Astrocyte (in vitro differentiated cells and primary cell): Measurements from ENCODE around the gene RALY.

ENCODE experiments used
- EZH2 ChIP-seq: IDR thresholded peaks from 2 replicates; pipeline ENCODE4 v1.6.1; 2012; ENCODE audit warnings: mild to moderate bottlenecking, low read length, inconsistent platforms; ENCODE audit not compliant: insufficient read depth
- TF ChIP-seq, protein P1 (sequence below): IDR thresholded peaks from 2 replicates; pipeline ENCODE4 v1.5.1; 2011; ENCODE audit warnings: low read depth, mild to moderate bottlenecking, inconsistent platforms, low read length, moderate library complexity; ENCODE audit not compliant: insufficient read depth

DNA sequence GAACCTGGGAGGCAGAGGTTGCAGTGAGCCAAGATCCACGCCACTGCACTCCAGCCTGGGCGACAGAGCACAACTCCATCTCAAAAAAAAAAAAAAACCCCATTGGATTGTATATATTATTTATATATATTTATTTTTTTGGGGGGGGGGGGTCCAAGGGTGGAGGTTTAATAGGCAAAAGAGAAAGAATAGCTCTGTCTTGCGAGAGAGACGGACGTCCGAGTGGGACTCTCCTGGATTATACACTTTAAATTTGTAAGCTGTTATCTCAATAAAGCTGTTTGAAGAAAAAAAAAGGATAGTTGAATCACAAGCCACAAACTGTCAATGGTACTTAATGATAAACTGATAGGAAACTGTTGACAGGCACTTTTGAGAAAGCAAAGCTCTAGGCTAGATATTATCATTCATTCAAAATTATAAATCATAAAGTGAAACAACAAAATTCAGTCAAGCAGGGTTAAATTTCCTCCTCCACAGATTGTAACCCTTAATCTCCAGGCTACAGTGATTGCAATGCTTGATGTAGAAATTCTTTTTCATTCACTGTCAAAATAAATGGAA, 98.0 kb downstream of the RALY start:
- TF ChIP-seq, protein P1, sequence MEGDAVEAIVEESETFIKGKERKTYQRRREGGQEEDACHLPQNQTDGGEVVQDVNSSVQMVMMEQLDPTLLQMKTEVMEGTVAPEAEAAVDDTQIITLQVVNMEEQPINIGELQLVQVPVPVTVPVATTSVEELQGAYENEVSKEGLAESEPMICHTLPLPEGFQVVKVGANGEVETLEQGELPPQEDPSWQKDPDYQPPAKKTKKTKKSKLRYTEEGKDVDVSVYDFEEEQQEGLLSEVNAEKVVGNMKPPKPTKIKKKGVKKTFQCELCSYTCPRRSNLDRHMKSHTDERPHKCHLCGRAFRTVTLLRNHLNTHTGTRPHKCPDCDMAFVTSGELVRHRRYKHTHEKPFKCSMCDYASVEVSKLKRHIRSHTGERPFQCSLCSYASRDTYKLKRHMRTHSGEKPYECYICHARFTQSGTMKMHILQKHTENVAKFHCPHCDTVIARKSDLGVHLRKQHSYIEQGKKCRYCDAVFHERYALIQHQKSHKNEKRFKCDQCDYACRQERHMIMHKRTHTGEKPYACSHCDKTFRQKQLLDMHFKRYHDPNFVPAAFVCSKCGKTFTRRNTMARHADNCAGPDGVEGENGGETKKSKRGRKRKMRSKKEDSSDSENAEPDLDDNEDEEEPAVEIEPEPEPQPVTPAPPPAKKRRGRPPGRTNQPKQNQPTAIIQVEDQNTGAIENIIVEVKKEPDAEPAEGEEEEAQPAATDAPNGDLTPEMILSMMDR, result no peak
- no peak for TF ChIP-seq EZH2
